Erythroblast (primary cell): ENCODE data around the gene SLX4IP.

Experiments used
- GATA1 ChIP-seq: IDR thresholded peaks from 2 replicates; pipeline ENCODE4 v1.6.1; 2011; ENCODE audit warnings: low read depth, mild to moderate bottlenecking, control low read depth, low read length, moderate library complexity
- POLR2A ChIP-seq: IDR thresholded peaks from 2 replicates; pipeline ENCODE4 v1.6.1; 2011; ENCODE audit warnings: mild to moderate bottlenecking, low read length

- no peak for TF ChIP-seq POLR2A
- TF ChIP-seq GATA1: no peak
Measured at GRCh38 chr20:10481676-10482075, 46.6 kb downstream of the SLX4IP start.
